Measurements from ENCODE around the gene KDM4F. TPM values are rescaled to one million over a fixed set of nuclear protein-coding genes. Genes with fewer than 3 reads are reported as not detected.

The KDM4F gene
- total RNA-seq, 1 experiment from 2014 or later = not detected

Other genes with a start within 250 kb of the KDM4F start
- 47.6 TPM for gene CWC15, start 75.9 kb upstream of the KDM4F start, total RNA-seq (2021; ENCODE audit: unreplicated experiment)
- gene KDM4D, start 75.7 kb upstream of the KDM4F start, total RNA-seq (2021; ENCODE audit: unreplicated experiment) = 2.1 TPM
- not detected for gene KDM4E, start 24.2 kb upstream of the KDM4F start, total RNA-seq (2021; ENCODE audit: unreplicated experiment)
- gene SRSF8, start 17.5 kb downstream of the KDM4F start, total RNA-seq (2021; ENCODE audit: unreplicated experiment) = 31.0 TPM
- 33.6 TPM for gene ENDOD1, start 40.4 kb downstream of the KDM4F start, total RNA-seq (2021; ENCODE audit: unreplicated experiment)
- gene SESN3, start 181.8 kb downstream of the KDM4F start, total RNA-seq (2021; ENCODE audit: unreplicated experiment) = 4.2 TPM

Measured in HCT116 (cell line).